ENCODE measurements around the gene WDR91.
A peak's percentile ranks its signal among the peaks of the same experiment; 100 is the strongest.

GRCh38 chr7:135238112-135238744 is 26.9 kb upstream of the WDR91 start:
- no peak for TF ChIP-seq POLR2A (IDR thresholded peaks at IDR 0.05; ENCODE audit: low read length)
- TF ChIP-seq MAX (IDR thresholded peaks at IDR 0.05) = 0 out of 2 replicates have a peak, but pooled peaks have one; percentile 13
- TF ChIP-seq, protein P1, sequence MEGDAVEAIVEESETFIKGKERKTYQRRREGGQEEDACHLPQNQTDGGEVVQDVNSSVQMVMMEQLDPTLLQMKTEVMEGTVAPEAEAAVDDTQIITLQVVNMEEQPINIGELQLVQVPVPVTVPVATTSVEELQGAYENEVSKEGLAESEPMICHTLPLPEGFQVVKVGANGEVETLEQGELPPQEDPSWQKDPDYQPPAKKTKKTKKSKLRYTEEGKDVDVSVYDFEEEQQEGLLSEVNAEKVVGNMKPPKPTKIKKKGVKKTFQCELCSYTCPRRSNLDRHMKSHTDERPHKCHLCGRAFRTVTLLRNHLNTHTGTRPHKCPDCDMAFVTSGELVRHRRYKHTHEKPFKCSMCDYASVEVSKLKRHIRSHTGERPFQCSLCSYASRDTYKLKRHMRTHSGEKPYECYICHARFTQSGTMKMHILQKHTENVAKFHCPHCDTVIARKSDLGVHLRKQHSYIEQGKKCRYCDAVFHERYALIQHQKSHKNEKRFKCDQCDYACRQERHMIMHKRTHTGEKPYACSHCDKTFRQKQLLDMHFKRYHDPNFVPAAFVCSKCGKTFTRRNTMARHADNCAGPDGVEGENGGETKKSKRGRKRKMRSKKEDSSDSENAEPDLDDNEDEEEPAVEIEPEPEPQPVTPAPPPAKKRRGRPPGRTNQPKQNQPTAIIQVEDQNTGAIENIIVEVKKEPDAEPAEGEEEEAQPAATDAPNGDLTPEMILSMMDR (IDR thresholded peaks at IDR 0.05) = peak; percentile 36; the same call in 2 of the 3 replicates
- no peak for TF ChIP-seq USF2 (IDR thresholded peaks at IDR 0.05)
- no peak for TF ChIP-seq CEBPB (IDR thresholded peaks at IDR 0.05)
- no peak for TF ChIP-seq NFE2L2 (conservative IDR thresholded peaks at IDR 0.05; ENCODE audit: low read length)
- no peak for TF ChIP-seq JUNB (IDR thresholded peaks at IDR 0.05)
- TF ChIP-seq ZNF302 (CRISPR knock-in tag; IDR thresholded peaks at IDR 0.05) = no peak
